Esophagus squamous epithelium (tissue), 4 donors: ENCODE results near the gene CASP7.

Source experiments
- POLR2A ChIP-seq, 4 donors: fragments of 450-650 bp; IDR thresholded peaks; one replicate each; pipeline ENCODE4 v1.6.1; 2017; ENCODE audit warnings: antibody characterized with exemption in 4 of 4, mild to moderate bottlenecking in 4 of 4, moderate library complexity in 3 of 4
- TF ChIP-seq, protein P1 (sequence below), 6 experiments: fragments of 450-650 bp in 4 of 6; fragments of 200-600 bp in 2 of 6; sonication (generic) in 2 of 6; IDR thresholded peaks; one replicate each; pipeline ENCODE4 v1.5.1; 2016 to 2019; ENCODE audit warnings: antibody characterized with exemption in 6 of 6, mild to moderate bottlenecking in 4 of 6, moderate library complexity in 4 of 6

- TF ChIP-seq, protein P1, sequence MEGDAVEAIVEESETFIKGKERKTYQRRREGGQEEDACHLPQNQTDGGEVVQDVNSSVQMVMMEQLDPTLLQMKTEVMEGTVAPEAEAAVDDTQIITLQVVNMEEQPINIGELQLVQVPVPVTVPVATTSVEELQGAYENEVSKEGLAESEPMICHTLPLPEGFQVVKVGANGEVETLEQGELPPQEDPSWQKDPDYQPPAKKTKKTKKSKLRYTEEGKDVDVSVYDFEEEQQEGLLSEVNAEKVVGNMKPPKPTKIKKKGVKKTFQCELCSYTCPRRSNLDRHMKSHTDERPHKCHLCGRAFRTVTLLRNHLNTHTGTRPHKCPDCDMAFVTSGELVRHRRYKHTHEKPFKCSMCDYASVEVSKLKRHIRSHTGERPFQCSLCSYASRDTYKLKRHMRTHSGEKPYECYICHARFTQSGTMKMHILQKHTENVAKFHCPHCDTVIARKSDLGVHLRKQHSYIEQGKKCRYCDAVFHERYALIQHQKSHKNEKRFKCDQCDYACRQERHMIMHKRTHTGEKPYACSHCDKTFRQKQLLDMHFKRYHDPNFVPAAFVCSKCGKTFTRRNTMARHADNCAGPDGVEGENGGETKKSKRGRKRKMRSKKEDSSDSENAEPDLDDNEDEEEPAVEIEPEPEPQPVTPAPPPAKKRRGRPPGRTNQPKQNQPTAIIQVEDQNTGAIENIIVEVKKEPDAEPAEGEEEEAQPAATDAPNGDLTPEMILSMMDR (IDR thresholded peaks at IDR 0.05), result no peak
- TF ChIP-seq POLR2A (IDR thresholded peaks at IDR 0.05), result no peak
These were observed 33.9 kb downstream of the CASP7 start for GRCh38 chr10:113713640-113713982.
